GM21619 (cell line): Measurements from ENCODE around the gene DNAJC13.
A peak's percentile ranks its signal among the peaks of the same experiment; 100 is the strongest.
"Not testable (repeated sequence)": the region's sequence is repeated elsewhere in the genome, so short reads cannot be mapped to it uniquely, and the experiment has no call there.

ENCODE experiments used
- ATAC-seq: cut with Tn5 transposase; IDR thresholded peaks from one replicate; pipeline ENCODE4 v1.9.1; 2021; ENCODE audit not compliant: unreplicated experiment

Gene DNAJC13

GRCh38 chr3:132416807-132417694, at the start of gene DNAJC13:
Gene DNAJC13 (plus strand): TSS chr3:132417502. CDS start chr3:132434551, 17,049 bp downstream.
- ATAC-seq, result peak; percentile 91

GRCh38 chr3:132368515-132368914, 48.8 kb upstream of the DNAJC13 start:
- ATAC-seq, result no peak

- no peak for ATAC-seq
These were observed 48.3 kb upstream of the DNAJC13 start for GRCh38 chr3:132368962-132369361.

GRCh38 chr3:132376945-132377354, 40.4 kb upstream of the DNAJC13 start:
- not testable (repeated sequence) for ATAC-seq

- no peak for ATAC-seq
These were observed 39.1 kb upstream of the DNAJC13 start for GRCh38 chr3:132378048-132378762.

- no peak for ATAC-seq
These were observed 38.5 kb upstream of the DNAJC13 start for GRCh38 chr3:132378846-132379245.

GRCh38 chr3:132380920-132381319, 36.4 kb upstream of the DNAJC13 start:
- no peak for ATAC-seq

- ATAC-seq, result no peak
These were observed 35.9 kb upstream of the DNAJC13 start for GRCh38 chr3:132381348-132381944.

GRCh38 chr3:132382267-132382666, 35.0 kb upstream of the DNAJC13 start:
- no peak for ATAC-seq

GRCh38 chr3:132382688-132383194, 34.6 kb upstream of the DNAJC13 start:
- no peak for ATAC-seq

- no peak for ATAC-seq
These were observed 31.0 kb upstream of the DNAJC13 start for GRCh38 chr3:132386259-132386658.

GRCh38 chr3:132392675-132393074, 24.6 kb upstream of the DNAJC13 start:
- ATAC-seq, result not testable (repeated sequence)

- ATAC-seq, result no peak
These were observed 23.0 kb upstream of the DNAJC13 start for GRCh38 chr3:132394320-132394719.

GRCh38 chr3:132395126-132395525, 22.2 kb upstream of the DNAJC13 start:
- no peak for ATAC-seq

- no peak for ATAC-seq
These were observed 21.0 kb upstream of the DNAJC13 start for GRCh38 chr3:132396255-132396654.

GRCh38 chr3:132396776-132397175, 20.5 kb upstream of the DNAJC13 start:
- ATAC-seq, result not testable (repeated sequence)

- ATAC-seq, result no peak
These were observed 18.0 kb upstream of the DNAJC13 start for GRCh38 chr3:132399054-132399929.

GRCh38 chr3:132401255-132401654, 16.0 kb upstream of the DNAJC13 start:
- ATAC-seq, result no peak

- no peak for ATAC-seq
These were observed 13.0 kb upstream of the DNAJC13 start for GRCh38 chr3:132404276-132404675.

- ATAC-seq, result no peak
These were observed 12.1 kb upstream of the DNAJC13 start for GRCh38 chr3:132405188-132405587.
